ENCODE data around the gene CDKN2D.
"Not testable (repeated sequence)": the region's sequence is repeated elsewhere in the genome, so short reads cannot be mapped to it uniquely, and the experiment has no call there.

CDKN2D gene

DNA sequence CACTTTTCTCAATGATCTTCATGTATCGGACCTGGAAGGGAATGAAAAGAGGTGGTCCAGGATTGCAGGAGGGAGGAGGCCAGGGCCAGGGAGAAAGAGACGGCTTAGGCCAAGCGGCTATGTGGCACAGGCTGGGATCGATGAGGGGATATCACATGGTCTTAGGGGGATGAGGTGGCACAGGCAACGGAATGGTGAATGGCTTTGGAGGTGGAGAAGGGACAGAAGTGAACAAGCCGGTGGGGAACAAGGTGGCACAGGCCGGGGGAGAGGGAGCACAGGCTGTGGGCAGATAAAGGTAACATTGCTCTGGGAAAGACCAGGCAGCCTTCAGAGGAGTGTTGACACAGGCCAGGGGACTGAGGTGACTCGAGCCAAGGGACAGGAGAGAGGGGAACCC is 5.7 kb upstream of the CDKN2D start:
- TF ChIP-seq, protein P1, sequence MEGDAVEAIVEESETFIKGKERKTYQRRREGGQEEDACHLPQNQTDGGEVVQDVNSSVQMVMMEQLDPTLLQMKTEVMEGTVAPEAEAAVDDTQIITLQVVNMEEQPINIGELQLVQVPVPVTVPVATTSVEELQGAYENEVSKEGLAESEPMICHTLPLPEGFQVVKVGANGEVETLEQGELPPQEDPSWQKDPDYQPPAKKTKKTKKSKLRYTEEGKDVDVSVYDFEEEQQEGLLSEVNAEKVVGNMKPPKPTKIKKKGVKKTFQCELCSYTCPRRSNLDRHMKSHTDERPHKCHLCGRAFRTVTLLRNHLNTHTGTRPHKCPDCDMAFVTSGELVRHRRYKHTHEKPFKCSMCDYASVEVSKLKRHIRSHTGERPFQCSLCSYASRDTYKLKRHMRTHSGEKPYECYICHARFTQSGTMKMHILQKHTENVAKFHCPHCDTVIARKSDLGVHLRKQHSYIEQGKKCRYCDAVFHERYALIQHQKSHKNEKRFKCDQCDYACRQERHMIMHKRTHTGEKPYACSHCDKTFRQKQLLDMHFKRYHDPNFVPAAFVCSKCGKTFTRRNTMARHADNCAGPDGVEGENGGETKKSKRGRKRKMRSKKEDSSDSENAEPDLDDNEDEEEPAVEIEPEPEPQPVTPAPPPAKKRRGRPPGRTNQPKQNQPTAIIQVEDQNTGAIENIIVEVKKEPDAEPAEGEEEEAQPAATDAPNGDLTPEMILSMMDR (IDR thresholded peaks at IDR 0.05; ENCODE audit: insufficient read depth, low read length, missing control alignments): no peak
- ChIA-PET CTCF (interaction anchor here (1.0 to 19.6 kb wide), 12 partner anchors 7 to 171 kb away, joined by 3 to 644 read pairs (median 4); partner anchors contain the start of genes CDC37 and QTRT1), POLR2A (no interaction called here)
- DNase-seq (ENCODE audit: low read depth, low spot score): no peak
- H3K4me3 ChIP-seq (ENCODE audit: low read depth, low read length): no peak overlapping the region

DNA sequence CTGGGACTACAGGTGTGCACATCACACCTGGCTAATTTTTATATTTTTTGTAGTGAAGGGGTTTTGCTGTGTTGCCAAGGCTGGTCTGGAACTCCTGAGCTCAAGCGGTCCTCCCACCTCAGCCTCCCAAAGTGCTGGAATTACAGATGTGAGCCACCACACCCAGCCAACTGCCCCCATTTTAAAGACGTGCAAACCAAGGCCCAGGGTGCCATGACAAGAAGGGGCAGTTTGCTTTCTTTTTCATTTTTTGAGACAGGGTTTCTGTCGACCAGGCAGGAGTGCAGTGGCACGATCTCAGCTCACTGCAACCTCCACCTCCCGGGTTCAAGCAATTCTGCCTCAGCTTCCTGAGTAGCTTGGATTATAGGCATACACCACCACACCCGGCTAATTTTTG is 5.0 kb upstream of the CDKN2D start:
- H3K4me3 ChIP-seq (ENCODE audit: low read depth, low read length); POLR2A ChIA-PET; DNase-seq (ENCODE audit: low read depth, low spot score): not testable (repeated sequence)
- CTCF ChIA-PET: interaction anchor here (1.0 to 19.6 kb wide), 16 partner anchors 8 to 170 kb away, joined by 3 to 644 read pairs (median 3); partner anchors contain the start of genes CDC37, KEAP1 and QTRT1

DNA sequence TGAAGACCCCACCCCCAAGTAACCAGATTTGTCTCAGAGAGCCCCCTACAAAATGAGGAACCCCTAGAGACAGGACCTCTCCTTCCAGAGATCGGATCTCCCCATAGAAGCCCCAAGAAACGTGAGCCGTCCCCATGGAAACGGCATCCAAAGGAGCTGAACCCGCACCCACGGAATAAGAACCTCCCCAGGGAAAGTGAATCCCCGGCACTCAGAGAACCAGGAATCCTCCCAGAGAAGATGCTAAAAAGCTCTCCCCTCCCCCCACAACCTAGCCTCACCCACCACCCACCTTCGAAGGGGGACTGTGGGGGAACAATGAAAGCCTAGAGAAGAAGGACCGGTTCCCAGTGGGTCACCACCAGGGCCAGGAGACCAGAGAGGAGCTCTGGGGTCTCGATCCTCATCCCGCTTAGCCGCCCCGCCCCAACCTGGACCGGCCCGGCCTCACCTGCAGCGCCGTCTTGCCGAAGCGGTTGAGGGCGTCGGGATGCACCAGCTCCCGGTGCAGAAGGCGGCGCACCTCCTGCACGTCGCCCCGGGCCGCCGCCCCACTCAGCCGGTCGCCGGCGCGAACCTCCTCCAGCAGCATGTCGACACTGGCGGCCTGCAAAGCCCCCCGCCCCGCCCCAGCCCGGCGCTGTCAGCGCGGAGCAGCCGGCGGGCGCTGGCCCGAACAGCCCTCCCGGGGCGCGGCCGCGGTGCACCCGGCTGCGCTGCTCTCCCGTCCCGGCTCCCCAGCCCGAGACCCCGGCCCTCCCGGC is 535 bp downstream of the CDKN2D start:
- TF ChIP-seq, protein P1 (IDR thresholded peaks at IDR 0.05; ENCODE audit: insufficient read depth, low read length, missing control alignments): peak; percentile 1
- ChIA-PET CTCF (interaction anchor here (0.5 to 19.6 kb wide), 10 partner anchors 13 to 206 kb away, joined by 3 to 644 read pairs (median 7); no protein-coding TSS in a partner anchor), POLR2A (no interaction called here)
- H3K4me3 ChIP-seq (ENCODE audit: low read depth, low read length): peak overlapping the region; percentile 72
- DNase-seq (ENCODE audit: low read depth, low spot score): no peak

DNA sequence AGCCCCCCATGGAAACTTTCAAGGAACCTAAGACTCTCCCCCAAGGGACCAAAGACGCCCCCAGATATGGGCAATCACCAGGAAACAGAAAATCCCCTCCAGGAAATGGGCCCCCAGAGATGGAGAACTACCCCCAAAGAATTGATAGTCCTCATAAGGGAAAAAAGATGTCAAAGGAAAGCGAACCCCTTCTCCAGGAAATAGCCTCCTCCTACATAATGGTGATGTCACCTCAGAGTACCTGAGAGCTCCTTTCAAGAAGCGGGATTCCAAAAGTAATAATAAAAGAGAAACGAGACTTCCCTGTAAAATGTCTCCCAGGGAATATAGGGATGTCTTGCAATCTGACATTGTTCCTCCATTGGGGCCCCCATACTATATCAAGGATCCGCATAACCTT is 1.1 kb downstream of the CDKN2D start:
- TF ChIP-seq, protein P1 (IDR thresholded peaks at IDR 0.05; ENCODE audit: insufficient read depth, low read length, missing control alignments): no peak
- peak overlapping the region; percentile 72 for H3K4me3 ChIP-seq (ENCODE audit: low read depth, low read length)
- POLR2A ChIA-PET: no interaction called here
- CTCF ChIA-PET: interaction anchor here (1.0 to 19.6 kb wide), 10 partner anchors 14 to 163 kb away, joined by 3 to 644 read pairs (median 7); no protein-coding TSS in a partner anchor
- no peak for DNase-seq (ENCODE audit: low read depth, low spot score)

DNA sequence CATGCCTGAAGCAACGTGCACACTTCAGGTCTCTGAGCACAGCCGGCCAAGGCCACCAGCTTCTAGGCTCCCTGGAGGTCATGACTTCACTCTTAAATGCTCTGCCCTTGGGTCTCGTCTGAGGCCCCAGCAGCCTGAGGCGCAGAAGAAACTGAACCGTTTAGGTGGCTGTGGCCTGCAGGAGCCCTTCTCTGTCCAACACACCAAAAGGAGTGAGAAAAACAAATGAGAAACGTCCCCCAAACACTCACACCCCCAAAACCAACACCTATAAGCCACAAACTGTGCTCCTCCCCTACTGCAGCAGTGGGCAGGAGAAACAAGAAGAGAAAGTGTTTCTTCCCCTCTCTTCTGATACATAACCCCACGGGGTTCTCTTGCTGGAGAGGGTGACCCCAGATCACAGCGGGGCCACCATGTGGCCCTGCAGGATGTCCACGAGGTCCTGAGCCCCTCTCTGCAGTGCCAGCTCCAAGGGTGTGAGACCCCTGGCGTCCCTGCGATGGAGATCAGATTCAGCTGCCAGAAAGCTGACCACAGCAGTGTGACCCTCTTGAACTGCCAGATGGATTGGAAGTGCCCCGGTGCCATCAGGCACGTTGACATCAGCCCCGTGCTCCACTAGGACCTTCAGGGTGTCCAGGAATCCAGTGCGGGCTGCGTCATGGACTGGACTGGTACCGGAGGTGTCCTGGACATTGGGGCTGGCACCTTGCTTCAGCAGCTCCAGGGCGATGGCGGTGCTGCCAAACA is 1.9 kb downstream of the CDKN2D start:
- ChIA-PET CTCF (interaction anchor here (0.6 to 19.6 kb wide), 13 partner anchors 15 to 162 kb away, joined by 3 to 644 read pairs (median 6); no protein-coding TSS in a partner anchor), POLR2A (no interaction called here)
- no peak for DNase-seq (ENCODE audit: low read depth, low spot score)
- TF ChIP-seq, protein P1 (IDR thresholded peaks at IDR 0.05; ENCODE audit: insufficient read depth, low read length, missing control alignments): no peak
- H3K4me3 ChIP-seq (ENCODE audit: low read depth, low read length): peak overlapping the region; percentile 35

DNA sequence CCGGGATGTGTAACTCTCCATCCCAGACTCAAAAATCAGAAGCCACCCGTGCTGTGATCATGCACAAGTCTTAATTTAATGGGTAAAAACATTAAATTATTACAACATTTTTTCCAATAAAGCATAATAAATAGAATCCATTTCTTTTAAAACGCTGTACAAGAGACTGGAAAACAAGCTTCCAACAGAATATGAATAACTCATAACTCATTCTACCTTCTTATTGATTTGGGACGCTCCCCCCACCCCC is 2.4 kb downstream of the CDKN2D start:
- peak overlapping the region; percentile 98 for H3K4me3 ChIP-seq (ENCODE audit: low read depth, low read length)
- ChIA-PET CTCF (interaction anchor here (0.6 to 9.0 kb wide), 8 partner anchors 15 to 150 kb away, joined by 3 to 74 read pairs (median 6); no protein-coding TSS in a partner anchor), POLR2A (interaction anchor here (0.6 kb wide), 1 partner anchor 71 kb away, joined by 3 read pairs; no protein-coding TSS in a partner anchor)
- DNase-seq (ENCODE audit: low read depth, low spot score): no peak
- TF ChIP-seq, protein P1 (IDR thresholded peaks at IDR 0.05; ENCODE audit: insufficient read depth, low read length, missing control alignments): no peak
